SK-N-SH treated with all-trans-retinoic acid at 6 μM for 48 hours (cell line): Measurements from ENCODE around the gene TRAPPC10.

Source experiments
- PPARA ChIP-seq: fragments of 250-450 bp; sonication (Bioruptor Pico); IDR thresholded peaks from 2 replicates; pipeline ENCODE4 v1.5.0; 2020; ENCODE audit warnings: mild to moderate bottlenecking, borderline replicate concordance
- RARB ChIP-seq: fragments of 250-450 bp; sonication (Bioruptor Pico); IDR thresholded peaks from 2 replicates; pipeline ENCODE4 v1.8.0; 2021; ENCODE audit warnings: mild to moderate bottlenecking, moderate library complexity
- TOX ChIP-seq: fragments of 250-450 bp; sonication (Bioruptor Pico); IDR thresholded peaks from 2 replicates; pipeline ENCODE4 v1.8.0; 2021; ENCODE audit warnings: mild to moderate bottlenecking, moderate library complexity, borderline replicate concordance
- ZC3H10 ChIP-seq: fragments of 250-450 bp; sonication (Bioruptor Pico); IDR thresholded peaks from 2 replicates; pipeline ENCODE4 v1.5.1; 2021; ENCODE audit warnings: mild to moderate bottlenecking, moderate library complexity
- ZNF70 ChIP-seq: fragments of 450-650 bp; formaldehyde crosslinking; IDR thresholded peaks from 2 replicates; pipeline ENCODE4 v1.5.0; 2020; ENCODE audit warnings: mild to moderate bottlenecking, moderate library complexity
- TF ChIP-seq, protein P1 (sequence below): fragments of 250-450 bp; sonication (Bioruptor Pico); IDR thresholded peaks from 2 replicates; pipeline ENCODE4 v1.5.0; 2020; ENCODE audit warnings: mild to moderate bottlenecking, moderate library complexity

DNA sequence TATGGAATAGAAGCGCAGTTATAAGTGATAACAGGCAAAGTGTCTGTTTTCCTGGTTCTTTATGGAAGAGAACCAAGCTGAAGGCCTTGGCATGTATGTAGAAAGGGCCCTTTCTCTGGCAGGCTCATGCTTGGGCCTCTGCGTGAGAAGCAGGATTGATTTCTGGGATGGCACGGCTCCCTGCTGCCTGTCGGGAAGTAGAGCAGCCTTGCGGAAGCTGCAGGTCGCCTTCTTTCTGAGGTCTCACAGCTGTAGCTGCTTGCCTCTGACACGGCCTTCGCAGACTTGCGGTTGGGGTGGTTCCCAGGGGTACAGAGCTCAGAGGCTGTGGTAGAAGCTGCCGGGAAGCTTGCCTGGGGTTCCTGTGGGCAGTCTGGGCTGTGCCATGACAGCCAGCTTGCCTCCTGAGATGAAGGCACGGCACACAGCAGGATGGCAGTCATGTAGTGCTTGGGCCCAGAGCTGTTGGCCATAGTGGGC is 39.4 kb downstream of the TRAPPC10 start:
- no peak for TF ChIP-seq ZNF70 (CRISPR knock-in tag)
- no peak for TF ChIP-seq ZC3H10 (CRISPR knock-in tag)
- no peak for TF ChIP-seq PPARA (CRISPR knock-in tag)
- TF ChIP-seq, protein P1, sequence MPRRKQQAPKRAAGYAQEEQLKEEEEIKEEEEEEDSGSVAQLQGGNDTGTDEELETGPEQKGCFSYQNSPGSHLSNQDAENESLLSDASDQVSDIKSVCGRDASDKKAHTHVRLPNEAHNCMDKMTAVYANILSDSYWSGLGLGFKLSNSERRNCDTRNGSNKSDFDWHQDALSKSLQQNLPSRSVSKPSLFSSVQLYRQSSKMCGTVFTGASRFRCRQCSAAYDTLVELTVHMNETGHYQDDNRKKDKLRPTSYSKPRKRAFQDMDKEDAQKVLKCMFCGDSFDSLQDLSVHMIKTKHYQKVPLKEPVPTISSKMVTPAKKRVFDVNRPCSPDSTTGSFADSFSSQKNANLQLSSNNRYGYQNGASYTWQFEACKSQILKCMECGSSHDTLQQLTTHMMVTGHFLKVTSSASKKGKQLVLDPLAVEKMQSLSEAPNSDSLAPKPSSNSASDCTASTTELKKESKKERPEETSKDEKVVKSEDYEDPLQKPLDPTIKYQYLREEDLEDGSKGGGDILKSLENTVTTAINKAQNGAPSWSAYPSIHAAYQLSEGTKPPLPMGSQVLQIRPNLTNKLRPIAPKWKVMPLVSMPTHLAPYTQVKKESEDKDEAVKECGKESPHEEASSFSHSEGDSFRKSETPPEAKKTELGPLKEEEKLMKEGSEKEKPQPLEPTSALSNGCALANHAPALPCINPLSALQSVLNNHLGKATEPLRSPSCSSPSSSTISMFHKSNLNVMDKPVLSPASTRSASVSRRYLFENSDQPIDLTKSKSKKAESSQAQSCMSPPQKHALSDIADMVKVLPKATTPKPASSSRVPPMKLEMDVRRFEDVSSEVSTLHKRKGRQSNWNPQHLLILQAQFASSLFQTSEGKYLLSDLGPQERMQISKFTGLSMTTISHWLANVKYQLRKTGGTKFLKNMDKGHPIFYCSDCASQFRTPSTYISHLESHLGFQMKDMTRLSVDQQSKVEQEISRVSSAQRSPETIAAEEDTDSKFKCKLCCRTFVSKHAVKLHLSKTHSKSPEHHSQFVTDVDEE (CRISPR knock-in tag): no peak
- no peak for TF ChIP-seq RARB (CRISPR knock-in tag)
- TF ChIP-seq TOX (CRISPR knock-in tag): no peak
